Neural crest cell (in vitro differentiated cells): Measurements from ENCODE around the gene CLIP3. TPM values are rescaled to one million over a fixed set of nuclear protein-coding genes. Genes with fewer than 3 reads are reported as not detected.

Experiments
- DNase-seq: peaks from one replicate; pipeline ENCODE4 v3.0.0; 2021; ENCODE audit warnings: low read depth, mixed read lengths, low spot score
- H3K27ac Mint-ChIP-seq: one replicate; pipeline ENCODE4 v1.8.0; 2021; ENCODE audit warnings: mild to moderate bottlenecking, mixed read lengths; ENCODE audit not compliant: unreplicated experiment
- H3K27me3 Mint-ChIP-seq: 2 replicates; pipeline ENCODE4 v1.8.0; 2021; ENCODE audit warnings: low read depth, mild to moderate bottlenecking, mixed read lengths
- H3K36me3 Mint-ChIP-seq: 2 replicates; pipeline ENCODE4 v1.8.0; 2021; ENCODE audit warnings: low read depth, mild to moderate bottlenecking, mixed read lengths
- H3K4me1 Mint-ChIP-seq: 2 replicates; pipeline ENCODE4 v1.8.0; 2021; ENCODE audit warnings: mixed read lengths
- H3K4me3 Mint-ChIP-seq: one replicate; pipeline ENCODE4 v1.8.0; 2021; ENCODE audit warnings: mild to moderate bottlenecking, mixed read lengths
- H3K9me3 Mint-ChIP-seq: 2 replicates; pipeline ENCODE4 v1.8.0; 2021; ENCODE audit warnings: mixed read lengths
- CTCF ChIP-seq: fragments of 200-600 bp; sonication (generic); conservative IDR thresholded peaks from 2 replicates; pipeline ENCODE4 v1.5.0; 2021; ENCODE audit warnings: antibody characterized with exemption, mild to moderate bottlenecking
- total RNA-seq: library from RNA; stranded (reverse); gene quantifications from 2 replicates; pipeline ENCODE4 v1.2.1, GENCODE V29; 2021

Gene CLIP3
- total RNA-seq, 1 donor from 2014 or later = 33.1 TPM

- DNase-seq = no peak
- Mint-ChIP-seq H3K9me3 (no peaks in the 10 kb centered on the region), H3K4me1 (peaks cover 4% of the 10 kb centered on the region), H3K27me3 (no peaks in the 10 kb centered on the region), H3K36me3 (peaks cover 10% of the 10 kb centered on the region), H3K27ac (no peak overlapping the region), H3K4me3 (no peak overlapping the region)
- no peak for TF ChIP-seq CTCF
Measured at GRCh38 chr19:36027696-36028095, 5.0 kb downstream of the CLIP3 start.

GRCh38 chr19:36026091-36026876 lies 6.4 kb downstream of the CLIP3 start:
- no peaks in the 10 kb centered on the region for H3K27me3 Mint-ChIP-seq
- H3K4me3 Mint-ChIP-seq = no peak overlapping the region
- no peak overlapping the region for H3K27ac Mint-ChIP-seq
- DNase-seq = no peak
- TF ChIP-seq CTCF = no peak
- peaks cover 2% of the 10 kb centered on the region for H3K4me1 Mint-ChIP-seq
- H3K36me3 Mint-ChIP-seq = peaks cover 10% of the 10 kb centered on the region
- no peaks in the 10 kb centered on the region for H3K9me3 Mint-ChIP-seq

GRCh38 chr19:36025541-36025940 lies 7.1 kb downstream of the CLIP3 start:
- H3K4me3 Mint-ChIP-seq = no peak overlapping the region
- no peak for TF ChIP-seq CTCF
- H3K36me3 Mint-ChIP-seq = peaks cover 10% of the 10 kb centered on the region
- H3K9me3 Mint-ChIP-seq = no peaks in the 10 kb centered on the region
- no peaks in the 10 kb centered on the region for H3K4me1 Mint-ChIP-seq
- DNase-seq = no peak
- no peaks in the 10 kb centered on the region for H3K27me3 Mint-ChIP-seq
- no peak overlapping the region for H3K27ac Mint-ChIP-seq

DNA sequence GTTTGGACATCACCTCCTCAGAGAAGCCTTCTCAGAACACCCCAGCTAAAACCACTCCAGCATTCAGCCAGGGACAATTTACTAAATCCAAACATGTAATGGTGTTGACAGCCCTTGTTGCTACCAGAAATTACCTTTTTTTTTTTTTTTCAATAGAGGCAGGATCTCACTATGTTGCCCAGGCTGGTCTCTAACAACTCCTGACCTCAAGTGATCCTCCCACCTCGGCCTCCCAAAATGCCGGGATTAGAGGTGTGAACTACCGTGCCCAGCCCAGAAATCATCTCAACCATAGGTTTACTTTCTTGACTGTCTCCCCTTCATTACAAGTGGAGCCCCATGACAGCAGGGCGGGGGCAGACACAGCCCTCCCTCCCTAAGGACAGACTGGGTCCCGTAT lies 9.2 kb downstream of the CLIP3 start:
- Mint-ChIP-seq H3K4me3 (no peak overlapping the region), H3K27ac (no peak overlapping the region), H3K36me3 (peaks cover 5% of the 10 kb centered on the region), H3K4me1 (no peaks in the 10 kb centered on the region), H3K27me3 (no peaks in the 10 kb centered on the region), H3K9me3 (no peaks in the 10 kb centered on the region)
- TF ChIP-seq CTCF = no peak
- no peak for DNase-seq

DNA sequence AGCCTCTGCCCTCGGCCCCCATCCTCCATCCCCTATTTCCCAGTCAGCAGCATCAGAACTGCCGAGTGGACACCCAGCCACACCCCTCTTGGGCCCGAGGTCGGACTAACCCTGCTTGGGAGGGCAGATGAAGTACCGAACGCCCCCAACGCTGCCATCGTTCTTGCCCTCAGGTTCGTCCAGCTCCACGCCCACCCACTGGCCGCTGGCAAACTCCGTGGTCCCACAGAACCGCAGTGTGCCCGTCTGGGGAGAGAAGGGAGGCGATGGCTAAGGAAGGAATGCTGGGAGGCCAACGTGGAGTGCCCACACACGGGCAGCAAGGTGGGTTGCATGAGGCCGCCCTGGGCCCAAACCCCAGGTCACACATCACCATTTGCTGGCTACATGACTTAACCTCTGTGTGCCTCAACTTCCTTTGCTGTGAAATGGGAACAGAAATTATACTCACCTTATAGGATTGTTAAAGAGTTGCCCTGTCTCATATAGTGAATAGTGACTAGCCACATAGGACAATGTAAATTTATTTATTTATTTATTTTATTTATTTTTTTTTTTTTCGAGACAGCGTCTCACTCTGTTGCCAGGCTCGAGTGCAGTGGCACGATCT lies 13.5 kb downstream of the CLIP3 start:
- Mint-ChIP-seq H3K4me1 (peaks cover 22% of the 10 kb centered on the region), H3K27ac (no peak overlapping the region), H3K27me3 (no peaks in the 10 kb centered on the region), H3K36me3 (peaks cover 9% of the 10 kb centered on the region), H3K4me3 (no peak overlapping the region), H3K9me3 (no peaks in the 10 kb centered on the region)
- TF ChIP-seq CTCF = no peak
- no peak for DNase-seq
